ENCODE data around the gene CDO1.

GRCh38 chr5:115844321-115844817 is 27.9 kb upstream of the CDO1 start:
- TF ChIP-seq CTCF (IDR thresholded peaks at IDR 0.05) (no peak), POLR2A (IDR thresholded peaks at IDR 0.05) (no peak)

Measured in Peyer's patch (tissue), 4 donors.